Memory B cell (primary cell): ENCODE results near the gene DRC1.
A peak's percentile ranks its signal among the peaks of the same experiment; 100 is the strongest.

Experiments
- ATAC-seq: fragments of 150-1000 bp; cut with Tn5 transposase; 2 replicates; pipeline ENCODE4 v1.10.0; 2021; ENCODE audit warnings: low read depth, mild to moderate bottlenecking, moderate library complexity
- DNase-seq, 2 donors: peaks; one replicate each; pipeline ENCODE4 v3.0.0; 2022; ENCODE audit warnings: low spot score in 2 of 2
- H3K27ac Mint-ChIP-seq: one replicate; pipeline ENCODE4 v1.8.0; 2022; ENCODE audit warnings: mild to moderate bottlenecking, moderate library complexity, mixed read lengths
- H3K27me3 Mint-ChIP-seq: one replicate; pipeline ENCODE4 v1.8.0; 2022; ENCODE audit warnings: mixed read lengths
- H3K36me3 Mint-ChIP-seq: one replicate; pipeline ENCODE4 v1.8.0; 2022; ENCODE audit warnings: mild to moderate bottlenecking, mixed read lengths
- H3K4me1 Mint-ChIP-seq: one replicate; pipeline ENCODE4 v1.8.0; 2022; ENCODE audit warnings: mixed read lengths
- H3K4me3 Mint-ChIP-seq: one replicate; pipeline ENCODE4 v1.8.0; 2022; ENCODE audit warnings: mild to moderate bottlenecking, moderate library complexity, mixed read lengths
- H3K9me3 Mint-ChIP-seq: one replicate; pipeline ENCODE4 v1.8.0; 2022; ENCODE audit warnings: mixed read lengths

Gene DRC1

DNA sequence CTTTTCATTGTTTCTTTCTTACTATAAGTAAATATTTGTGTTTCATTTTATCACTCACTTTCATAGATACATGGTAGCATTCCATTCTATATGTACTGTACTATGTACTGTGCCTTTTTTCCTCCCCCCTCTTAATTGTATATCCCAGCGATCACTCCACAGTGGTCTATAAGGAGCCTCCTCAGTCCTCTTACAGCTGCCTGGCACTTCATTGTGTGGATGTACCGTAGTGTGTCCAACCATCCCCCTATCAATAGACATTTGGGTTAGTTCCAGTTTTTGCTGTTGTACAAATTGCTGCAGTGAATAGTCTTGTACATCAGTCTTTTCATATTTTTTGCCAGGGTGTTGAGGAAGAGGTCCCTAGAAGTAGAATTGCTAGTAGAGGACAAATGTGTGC is 21.4 kb upstream of the DRC1 start:
- H3K27me3 Mint-ChIP-seq: no peaks in the 10 kb centered on the region

DNA sequence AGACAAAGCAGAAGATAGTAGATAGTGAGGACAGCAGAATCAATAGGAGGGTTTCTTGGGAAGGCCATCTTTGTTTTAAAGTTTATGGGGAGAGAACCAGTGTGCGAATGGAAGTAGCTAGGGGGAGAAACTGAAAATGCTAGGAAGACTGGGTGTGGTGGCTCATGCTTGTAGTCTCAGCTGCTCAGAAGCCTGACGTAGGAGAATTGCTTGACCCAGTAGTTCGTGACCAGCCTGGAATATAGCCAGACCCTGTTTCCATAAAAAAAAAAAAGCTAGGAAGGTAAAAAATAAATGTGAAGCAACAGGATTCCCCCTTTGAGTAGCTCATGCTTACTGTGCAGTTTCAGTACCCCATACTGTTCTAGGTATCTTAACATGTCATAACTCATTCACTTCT is 19.2 kb upstream of the DRC1 start:
- H3K36me3 Mint-ChIP-seq: peaks cover 19% of the 10 kb centered on the region
- H3K4me3 Mint-ChIP-seq: no peak overlapping the region
- no peaks in the 10 kb centered on the region for H3K4me1 Mint-ChIP-seq
- H3K27ac Mint-ChIP-seq: no peak overlapping the region
- ATAC-seq (no peak), DNase-seq (no peak)
- H3K9me3 Mint-ChIP-seq: no peaks in the 10 kb centered on the region
- no peaks in the 10 kb centered on the region for H3K27me3 Mint-ChIP-seq

More for the DNA sequence above, 21.4 kb upstream of the DRC1 start:
- Mint-ChIP-seq H3K4me3 (no peak overlapping the region), H3K4me1 (no peaks in the 10 kb centered on the region), H3K27ac (no peak overlapping the region), H3K9me3 (no peaks in the 10 kb centered on the region), H3K36me3 (peaks cover 25% of the 10 kb centered on the region)
- no peak for DNase-seq
- ATAC-seq: no peak

DNA sequence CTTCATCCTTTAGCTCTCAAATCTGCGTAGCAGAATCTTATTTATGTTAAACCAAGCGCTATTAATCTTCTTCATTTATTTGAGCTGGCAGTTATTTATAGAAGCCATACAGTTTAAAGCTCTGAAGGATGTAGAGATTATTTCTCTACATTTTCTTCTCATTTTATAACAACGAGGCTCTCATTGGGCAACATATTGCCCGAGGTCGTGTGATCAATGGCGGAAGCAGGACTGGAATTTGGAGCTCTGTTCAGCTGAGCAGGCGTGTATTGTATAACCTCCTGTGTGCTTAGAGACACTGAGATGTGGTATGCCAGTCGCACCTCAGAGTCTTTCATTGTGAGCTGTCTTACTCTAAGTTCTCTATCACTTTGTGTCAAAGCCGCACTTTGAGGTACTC is 17.5 kb upstream of the DRC1 start:
- DNase-seq (no peak), ATAC-seq (no peak)
- peaks cover 13% of the 10 kb centered on the region for H3K36me3 Mint-ChIP-seq
- no peaks in the 10 kb centered on the region for H3K27me3 Mint-ChIP-seq
- no peaks in the 10 kb centered on the region for H3K4me1 Mint-ChIP-seq
- H3K9me3 Mint-ChIP-seq: no peaks in the 10 kb centered on the region
- no peak overlapping the region for H3K4me3 Mint-ChIP-seq
- no peak overlapping the region for H3K27ac Mint-ChIP-seq

DNA sequence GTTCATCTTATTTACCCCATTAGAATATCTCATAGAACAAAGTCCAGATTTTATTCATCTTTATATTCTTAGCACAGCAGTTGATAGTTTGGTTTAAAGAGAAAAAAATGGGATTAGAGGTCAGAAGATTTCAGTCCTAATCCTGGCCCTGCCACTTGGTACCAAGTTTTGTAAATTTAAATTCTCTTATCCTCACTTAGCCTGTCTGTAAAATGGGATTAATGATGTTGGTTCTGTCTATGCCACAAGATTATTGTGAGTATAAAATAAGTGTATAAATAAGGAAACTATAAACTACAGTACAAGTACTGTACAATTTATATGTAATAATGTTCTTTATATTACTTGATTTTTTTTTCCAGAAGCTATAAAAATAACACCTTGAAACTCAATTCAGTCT is 17.1 kb upstream of the DRC1 start:
- no peaks in the 10 kb centered on the region for H3K9me3 Mint-ChIP-seq
- no peak for DNase-seq
- no peak for ATAC-seq
- H3K4me1 Mint-ChIP-seq: no peaks in the 10 kb centered on the region
- H3K27ac Mint-ChIP-seq: no peak overlapping the region
- H3K36me3 Mint-ChIP-seq: peaks cover 13% of the 10 kb centered on the region
- H3K4me3 Mint-ChIP-seq: no peak overlapping the region
- no peaks in the 10 kb centered on the region for H3K27me3 Mint-ChIP-seq

DNA sequence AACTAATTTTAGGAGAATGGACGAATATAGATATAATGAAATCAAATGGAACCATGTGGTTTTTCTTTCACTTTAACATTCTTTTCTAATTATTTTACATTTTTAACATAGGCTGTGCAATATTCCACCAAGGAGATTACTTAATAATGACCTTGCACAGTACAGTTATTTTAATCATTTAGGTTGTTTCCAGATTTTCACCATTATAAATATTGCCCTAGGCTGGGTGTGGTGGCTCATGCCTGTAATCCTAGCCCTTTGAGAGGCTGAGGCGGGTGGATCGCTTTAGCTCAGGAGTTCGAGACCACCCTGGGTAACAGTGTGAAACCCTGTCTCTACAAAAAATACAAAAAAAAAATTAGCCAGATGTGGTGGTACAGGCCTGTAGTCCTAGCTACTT is 14.5 kb upstream of the DRC1 start:
- H3K4me3 Mint-ChIP-seq: no peak overlapping the region
- DNase-seq (no peak), ATAC-seq (no peak)
- peaks cover 14% of the 10 kb centered on the region for H3K36me3 Mint-ChIP-seq
- H3K9me3 Mint-ChIP-seq: no peaks in the 10 kb centered on the region
- no peak overlapping the region for H3K27ac Mint-ChIP-seq
- no peaks in the 10 kb centered on the region for H3K27me3 Mint-ChIP-seq
- no peaks in the 10 kb centered on the region for H3K4me1 Mint-ChIP-seq

DNA sequence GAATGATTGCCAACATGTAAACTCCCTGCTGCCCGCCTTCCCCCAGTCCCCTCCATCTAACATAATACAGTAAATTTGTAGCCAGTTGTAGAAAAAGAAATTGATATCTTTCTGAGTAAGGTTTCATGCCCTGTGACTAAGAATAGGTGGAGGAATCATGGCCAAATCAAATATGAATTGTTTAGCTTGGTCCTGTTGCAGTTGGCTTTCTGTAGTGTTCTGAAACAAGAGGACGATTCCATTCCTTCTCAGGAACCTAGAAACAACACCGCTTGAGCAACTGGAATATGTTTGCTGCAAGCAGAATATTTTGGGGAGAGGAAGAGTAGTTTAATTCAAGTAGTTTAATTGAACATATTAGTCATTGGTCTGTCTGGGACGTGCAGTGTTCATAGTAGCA is 7.0 kb upstream of the DRC1 start:
- Mint-ChIP-seq H3K4me3 (no peak overlapping the region), H3K36me3 (peaks cover 5% of the 10 kb centered on the region), H3K4me1 (no peaks in the 10 kb centered on the region), H3K27ac (no peak overlapping the region), H3K9me3 (no peaks in the 10 kb centered on the region), H3K27me3 (no peaks in the 10 kb centered on the region)
- no peak for DNase-seq
- no peak for ATAC-seq

DNA sequence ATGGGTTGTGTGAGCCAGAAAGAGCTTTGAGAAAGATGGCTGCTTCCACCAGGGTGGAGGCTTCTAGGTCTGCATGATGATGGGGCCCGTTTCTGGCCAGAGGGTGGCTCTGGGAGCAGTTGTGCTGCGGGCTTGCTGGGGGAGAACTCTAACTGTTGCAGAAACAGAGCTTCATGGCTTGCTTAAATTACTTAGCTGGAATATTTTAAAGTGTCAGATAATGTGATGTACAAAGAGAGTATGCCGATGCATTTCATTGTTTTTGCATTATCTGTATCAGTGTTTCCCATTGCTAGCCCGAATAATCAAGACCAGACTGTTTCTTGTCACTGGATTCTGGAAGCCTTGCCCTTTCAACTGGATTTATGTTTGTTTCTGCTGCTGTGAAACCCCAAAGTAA is 6.3 kb upstream of the DRC1 start:
- no peaks in the 10 kb centered on the region for H3K9me3 Mint-ChIP-seq
- no peaks in the 10 kb centered on the region for H3K4me1 Mint-ChIP-seq
- H3K4me3 Mint-ChIP-seq: no peak overlapping the region
- no peaks in the 10 kb centered on the region for H3K27me3 Mint-ChIP-seq
- ATAC-seq (no peak), DNase-seq (no peak)
- peaks cover 1% of the 10 kb centered on the region for H3K36me3 Mint-ChIP-seq
- no peak overlapping the region for H3K27ac Mint-ChIP-seq

DNA sequence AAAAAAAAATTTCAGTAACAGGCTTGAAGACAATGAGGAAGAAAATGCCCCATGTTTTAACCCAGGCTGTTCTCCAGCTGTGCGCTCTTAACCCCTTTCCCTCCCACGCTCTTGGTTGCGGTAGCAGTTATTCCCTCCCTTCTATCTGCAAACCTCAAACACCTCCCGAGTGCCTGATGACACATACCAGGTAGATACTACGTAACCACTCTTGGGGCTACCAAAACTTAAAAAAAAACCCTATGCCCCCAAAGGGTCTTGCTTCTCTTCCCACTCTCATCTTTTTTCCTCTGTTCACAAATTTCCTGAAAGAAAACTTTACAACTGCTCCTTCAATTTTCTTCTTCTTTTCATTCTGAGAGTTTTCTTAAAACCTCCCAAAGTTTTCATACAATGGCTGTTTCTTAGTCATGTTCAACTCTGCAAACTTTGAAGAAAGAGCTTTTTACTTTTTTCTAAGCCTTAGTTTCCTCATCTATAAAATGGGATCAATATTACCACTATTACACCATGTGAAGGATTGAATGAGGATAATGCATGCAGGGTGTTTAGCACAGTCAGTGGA is 4.9 kb upstream of the DRC1 start:
- H3K27ac Mint-ChIP-seq: no peak overlapping the region
- no peak for DNase-seq

DNA sequence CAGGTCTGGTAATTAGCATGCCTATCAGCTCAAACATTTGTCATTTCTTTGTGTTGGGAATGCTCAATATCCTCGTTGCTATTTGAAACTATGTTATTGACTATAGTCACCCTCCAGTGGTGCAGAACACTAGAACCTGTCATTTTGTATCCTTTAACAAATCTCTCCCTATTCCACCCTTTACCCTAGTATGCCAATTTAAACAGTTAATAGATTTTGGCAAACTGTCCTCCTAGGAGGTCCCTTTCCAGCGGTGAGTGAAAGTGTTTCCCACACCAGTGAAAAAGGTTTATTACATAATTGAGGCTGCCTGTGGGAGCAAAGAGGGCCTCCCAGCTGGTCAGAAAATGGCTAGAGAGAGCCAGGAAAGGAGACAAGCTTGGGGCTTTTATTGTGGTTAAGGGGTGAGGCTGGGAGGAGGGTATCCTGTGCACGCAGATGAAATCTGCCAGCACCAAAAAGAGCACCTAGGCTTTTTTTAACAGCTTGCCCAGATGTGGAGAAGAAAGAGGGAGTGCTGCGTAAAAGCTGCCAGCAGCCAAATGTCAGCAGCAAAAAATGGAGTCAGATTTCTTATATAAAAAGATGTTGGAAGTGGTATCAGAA is 1.8 kb upstream of the DRC1 start:
- ATAC-seq (no peak), DNase-seq (no peak)
- H3K9me3 Mint-ChIP-seq: no peaks in the 10 kb centered on the region
- H3K4me1 Mint-ChIP-seq: no peaks in the 10 kb centered on the region
- H3K36me3 Mint-ChIP-seq: no peaks in the 10 kb centered on the region
- H3K27ac Mint-ChIP-seq: no peak overlapping the region
- no peaks in the 10 kb centered on the region for H3K27me3 Mint-ChIP-seq
- H3K4me3 Mint-ChIP-seq: no peak overlapping the region

More for the DNA sequence above, 4.9 kb upstream of the DRC1 start:
- Mint-ChIP-seq H3K27me3 (no peaks in the 10 kb centered on the region), H3K4me1 (no peaks in the 10 kb centered on the region), H3K4me3 (no peak overlapping the region), H3K9me3 (no peaks in the 10 kb centered on the region), H3K36me3 (peaks cover 1% of the 10 kb centered on the region)
- ATAC-seq: no peak

DNA sequence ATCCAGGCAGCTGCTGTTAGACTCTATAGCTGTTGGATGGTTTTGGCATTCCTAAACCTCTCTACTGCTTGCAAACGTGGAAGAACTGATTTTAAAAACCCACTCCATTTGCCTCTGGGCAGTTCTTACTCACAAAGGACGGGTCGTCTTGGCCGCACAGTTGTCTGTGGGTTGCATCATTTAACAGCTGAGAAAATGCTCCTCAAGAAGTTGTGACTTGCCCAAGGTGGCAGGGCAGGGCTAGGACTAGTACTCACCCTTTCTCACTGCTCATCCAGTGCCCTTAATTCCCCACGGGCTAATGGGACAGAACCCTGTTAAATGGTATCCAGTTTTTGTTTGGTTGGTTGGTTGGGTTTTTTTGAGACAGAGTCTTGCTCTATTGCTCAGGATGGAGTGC is 997 bp upstream of the DRC1 start:
- ATAC-seq (no peak), DNase-seq (no peak)
- no peak overlapping the region for H3K27ac Mint-ChIP-seq
- no peaks in the 10 kb centered on the region for H3K36me3 Mint-ChIP-seq
- H3K4me1 Mint-ChIP-seq: no peaks in the 10 kb centered on the region
- peaks cover 2% of the 10 kb centered on the region for H3K27me3 Mint-ChIP-seq
- H3K4me3 Mint-ChIP-seq: no peak overlapping the region
- no peaks in the 10 kb centered on the region for H3K9me3 Mint-ChIP-seq

DNA sequence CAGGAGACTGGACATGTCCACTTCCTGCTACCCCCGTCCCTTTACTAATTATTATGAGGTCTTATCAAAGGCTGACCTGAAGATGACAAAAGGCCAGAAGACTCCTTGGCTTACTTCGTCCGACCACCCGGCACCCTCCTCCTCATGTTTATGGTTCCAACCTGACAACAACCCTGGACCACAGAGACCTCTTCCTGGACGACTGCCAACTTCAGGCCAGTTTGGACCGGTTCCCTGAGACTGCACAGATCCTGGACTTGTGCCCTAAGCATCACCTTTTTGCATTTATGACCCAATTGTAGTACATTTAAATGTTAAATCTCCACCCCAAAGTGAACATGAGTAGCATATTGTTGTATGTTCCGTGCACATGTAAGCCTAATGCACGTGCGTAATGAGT is 5.8 kb downstream of the DRC1 start:
- H3K4me3 Mint-ChIP-seq: no peak overlapping the region
- H3K27ac Mint-ChIP-seq: no peak overlapping the region
- H3K4me1 Mint-ChIP-seq: peaks cover 4% of the 10 kb centered on the region
- DNase-seq: no peak
- ATAC-seq: no peak
- H3K27me3 Mint-ChIP-seq: peaks cover 13% of the 10 kb centered on the region
- H3K9me3 Mint-ChIP-seq: no peaks in the 10 kb centered on the region
- no peaks in the 10 kb centered on the region for H3K36me3 Mint-ChIP-seq

DNA sequence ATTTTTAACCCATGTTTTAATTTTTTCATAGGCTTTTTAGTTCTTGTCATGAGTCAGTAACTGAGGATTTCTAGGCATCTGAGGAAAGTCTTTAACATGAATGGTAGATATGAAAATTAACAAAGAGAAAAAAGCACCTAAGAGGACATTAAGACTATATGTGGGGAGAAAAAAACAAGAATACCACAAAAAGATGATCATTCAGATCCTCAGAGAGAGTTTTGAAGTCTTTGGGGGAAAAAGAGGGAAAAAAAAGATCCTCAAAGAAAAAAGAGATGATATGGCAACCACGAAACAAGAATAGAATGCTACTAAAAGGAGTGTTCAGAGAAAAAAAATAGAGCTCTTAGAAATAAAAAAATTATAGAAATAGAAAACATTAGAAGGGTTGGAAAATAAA is 8.1 kb downstream of the DRC1 start:
- H3K9me3 Mint-ChIP-seq: no peaks in the 10 kb centered on the region
- H3K4me3 Mint-ChIP-seq: no peak overlapping the region
- no peaks in the 10 kb centered on the region for H3K36me3 Mint-ChIP-seq
- DNase-seq (no peak), ATAC-seq (no peak)
- H3K27me3 Mint-ChIP-seq: peaks cover 13% of the 10 kb centered on the region
- H3K27ac Mint-ChIP-seq: no peak overlapping the region
- H3K4me1 Mint-ChIP-seq: peaks cover 4% of the 10 kb centered on the region

DNA sequence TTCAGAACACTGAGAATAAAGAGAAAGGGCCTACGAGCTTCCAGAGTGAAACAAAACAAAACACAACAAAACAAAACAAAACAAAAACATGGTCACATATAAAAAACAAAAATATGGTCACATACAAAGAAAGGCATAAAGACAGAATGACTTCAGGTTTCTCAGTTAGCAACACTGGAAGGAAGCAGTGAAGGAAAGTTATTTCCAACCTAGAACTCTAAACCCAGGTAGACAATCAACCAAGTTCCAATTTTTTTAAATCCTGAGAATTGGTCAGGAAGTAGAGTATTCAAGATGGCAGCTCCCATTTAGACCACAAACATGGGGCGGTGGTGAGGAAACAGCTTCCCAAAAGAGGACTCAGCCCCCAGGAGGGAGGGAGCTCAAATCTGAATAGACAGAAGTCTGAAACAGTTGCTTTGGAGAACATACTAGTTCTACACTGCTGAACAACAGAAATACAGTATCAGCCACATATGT is 9.1 kb downstream of the DRC1 start:
- DNase-seq (no peak), ATAC-seq (no peak)
- H3K4me3 Mint-ChIP-seq: no peak overlapping the region
- H3K4me1 Mint-ChIP-seq: peaks cover 4% of the 10 kb centered on the region
- no peaks in the 10 kb centered on the region for H3K36me3 Mint-ChIP-seq
- no peaks in the 10 kb centered on the region for H3K9me3 Mint-ChIP-seq
- no peak overlapping the region for H3K27ac Mint-ChIP-seq
- H3K27me3 Mint-ChIP-seq: peaks cover 13% of the 10 kb centered on the region

DNA sequence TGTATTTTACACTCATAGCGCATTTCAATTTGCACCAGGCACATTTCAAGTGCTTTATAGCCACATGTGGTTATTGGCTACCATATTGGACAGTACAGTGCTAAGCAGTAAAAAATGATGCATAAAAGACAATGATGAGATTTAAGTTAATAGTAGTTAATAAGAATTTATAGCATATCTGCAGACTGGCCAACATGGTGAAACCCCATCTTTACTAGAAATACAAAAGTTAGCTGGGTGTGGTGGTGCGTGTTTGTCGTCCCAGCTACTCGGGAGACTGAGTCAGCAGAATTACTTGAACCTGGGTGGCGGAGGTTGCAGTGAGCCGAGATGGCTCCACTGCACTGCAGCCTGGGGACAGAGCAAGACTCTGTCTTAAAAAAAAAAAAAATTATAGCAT is 9.7 kb downstream of the DRC1 start:
- Mint-ChIP-seq H3K36me3 (no peaks in the 10 kb centered on the region), H3K27ac (no peak overlapping the region), H3K4me1 (peaks cover 4% of the 10 kb centered on the region), H3K27me3 (peaks cover 13% of the 10 kb centered on the region), H3K9me3 (no peaks in the 10 kb centered on the region), H3K4me3 (no peak overlapping the region)
- ATAC-seq: no peak
- DNase-seq: no peak

DNA sequence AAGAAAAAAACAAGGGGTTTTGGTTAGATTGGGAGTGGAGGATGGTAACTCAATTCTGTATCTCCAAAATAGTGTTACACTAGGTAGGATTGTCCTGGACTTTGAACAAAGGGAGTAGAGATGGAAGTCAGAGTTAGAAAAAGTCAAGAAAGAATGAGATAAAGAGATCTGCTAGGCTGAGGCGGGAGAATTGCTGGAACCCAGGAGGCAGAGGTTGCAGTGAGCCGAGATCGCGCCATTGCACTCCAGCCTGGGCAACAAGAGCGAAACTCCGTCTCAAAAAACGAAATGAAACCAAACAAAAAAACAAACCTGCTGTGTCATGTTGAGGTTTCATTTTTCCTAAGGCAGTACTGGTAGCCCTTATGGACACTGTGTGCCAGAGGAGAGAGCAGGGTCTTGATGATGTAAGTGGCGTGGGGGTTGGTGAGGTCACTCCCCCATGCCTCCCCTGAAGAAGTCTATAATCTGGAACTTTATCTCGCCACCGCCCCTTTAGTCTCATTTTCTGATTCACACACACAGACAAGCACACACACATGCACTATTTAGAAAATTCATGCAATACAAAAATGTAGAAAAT is 10.5 kb downstream of the DRC1 start:
- H3K4me3 Mint-ChIP-seq: peak overlapping the region; percentile 78
- ATAC-seq: peak; percentile 47

More for the DNA sequence above, 10.5 kb downstream of the DRC1 start:
- H3K9me3 Mint-ChIP-seq: no peaks in the 10 kb centered on the region
- H3K27ac Mint-ChIP-seq: peak overlapping the region; percentile 3
- H3K27me3 Mint-ChIP-seq: peaks cover 9% of the 10 kb centered on the region
- peaks cover 4% of the 10 kb centered on the region for H3K4me1 Mint-ChIP-seq
- DNase-seq: no peak
- no peaks in the 10 kb centered on the region for H3K36me3 Mint-ChIP-seq
